ENCODE measurements around the gene ARMH3.

Gene ARMH3

GRCh38 chr10:101935431-101935830, 120.5 kb downstream of the ARMH3 start:
- DNase-seq, result no peak

- DNase-seq, result no peak
Measured at GRCh38 chr10:101934686-101935305, 121.2 kb downstream of the ARMH3 start.

GRCh38 chr10:101933976-101934375, 122.0 kb downstream of the ARMH3 start:
- no peak for DNase-seq

GRCh38 chr10:101932183-101932582, 123.8 kb downstream of the ARMH3 start:
- DNase-seq, result no peak

- no peak for DNase-seq
Measured at GRCh38 chr10:101925027-101925426, 130.9 kb downstream of the ARMH3 start.

- DNase-seq, result no peak
Measured at GRCh38 chr10:101923256-101923655, 132.7 kb downstream of the ARMH3 start.

- DNase-seq, result no peak
Measured at GRCh38 chr10:101922846-101923245, 133.1 kb downstream of the ARMH3 start.

GRCh38 chr10:101920546-101920945, 135.4 kb downstream of the ARMH3 start:
- DNase-seq, result no peak

- no peak for DNase-seq
Measured at GRCh38 chr10:101919026-101919770, 136.8 kb downstream of the ARMH3 start.

- DNase-seq, result no peak
Measured at GRCh38 chr10:101912561-101913179, 143.3 kb downstream of the ARMH3 start.

- DNase-seq, result no peak
Measured at GRCh38 chr10:101906586-101907183, 149.3 kb downstream of the ARMH3 start.

- DNase-seq, result no peak
Measured at GRCh38 chr10:101905251-101905650, 150.7 kb downstream of the ARMH3 start.

- no peak for DNase-seq
Measured at GRCh38 chr10:101903827-101904550, 152.0 kb downstream of the ARMH3 start.

- DNase-seq, result no peak
Measured at GRCh38 chr10:101902820-101903145, 153.2 kb downstream of the ARMH3 start.

GRCh38 chr10:101902032-101902819, 153.7 kb downstream of the ARMH3 start:
- no peak for DNase-seq

GRCh38 chr10:101901340-101901739, 154.6 kb downstream of the ARMH3 start:
- no peak for DNase-seq

- DNase-seq, result no peak
Measured at GRCh38 chr10:101897633-101898032, 158.3 kb downstream of the ARMH3 start.

- DNase-seq, result no peak
Measured at GRCh38 chr10:101896225-101896877, 159.6 kb downstream of the ARMH3 start.

- DNase-seq, result no peak
Measured at GRCh38 chr10:101895781-101896180, 160.2 kb downstream of the ARMH3 start.

- DNase-seq, result no peak
Measured at GRCh38 chr10:101894742-101895141, 161.2 kb downstream of the ARMH3 start.

GRCh38 chr10:101894266-101894665, 161.7 kb downstream of the ARMH3 start:
- DNase-seq, result no peak

Measured in fibroblast of skin of back (primary cell).